ENCODE measurements around the gene STAM. TPM values are rescaled to one million over a fixed set of nuclear protein-coding genes. Genes with fewer than 3 reads are reported as not detected.

Gene STAM
- total and polyA plus RNA-seq, 9 of the 15 experiments (the other 6 are each of a cell fraction or from before 2014, with no cell fraction given): 13.8 to 33.5 (median 26.4) TPM

GRCh38 chr10:17736223-17736622 is 92.3 kb downstream of the STAM start (continued):
- no peak for TF ChIP-seq ZFP36 (IDR thresholded peaks at IDR 0.05; ENCODE audit: low read depth, low read length, partially characterized antibody)
- no peak for TF ChIP-seq SAP30 (IDR thresholded peaks at IDR 0.05; ENCODE audit: borderline replicate concordance, insufficient read depth, low read depth, low read length, poor library complexity, severe bottlenecking)
- no peak for TF ChIP-seq THAP12 (CRISPR knock-in tag; IDR thresholded peaks at IDR 0.05)
- no peak for TF ChIP-seq PTTG1 (tag; IDR thresholded peaks at IDR 0.05; ENCODE audit: low read depth)
- no peak for TF ChIP-seq EZH2 (IDR thresholded peaks at IDR 0.05; ENCODE audit: borderline replicate concordance, low read depth, low read length)
- TF ChIP-seq DIDO1 (tag; IDR thresholded peaks at IDR 0.05; ENCODE audit: low read depth): no peak
- TF ChIP-seq MBD1 (CRISPR knock-in tag; IDR thresholded peaks at IDR 0.05): no peak
- no peak for TF ChIP-seq NRF1 (conservative IDR thresholded peaks at IDR 0.05 in 1 of 2, IDR thresholded peaks at IDR 0.05 in 1 of 2)
- no peak for TF ChIP-seq ZNF695 (CRISPR knock-in tag; IDR thresholded peaks at IDR 0.05)
- no peak for TF ChIP-seq ZNF134 (CRISPR knock-in tag; conservative IDR thresholded peaks at IDR 0.05)
- TF ChIP-seq ZNF785 (CRISPR knock-in tag; IDR thresholded peaks at IDR 0.05): no peak
